HG03354 (cell line): ENCODE measurements around the gene LIMK2.

Experiments
- ATAC-seq: cut with Tn5 transposase; IDR thresholded peaks from one replicate; pipeline ENCODE4 v1.9.1; 2021; ENCODE audit warnings: mild to moderate bottlenecking; ENCODE audit not compliant: unreplicated experiment, poor library complexity, severe bottlenecking

The LIMK2 gene

DNA sequence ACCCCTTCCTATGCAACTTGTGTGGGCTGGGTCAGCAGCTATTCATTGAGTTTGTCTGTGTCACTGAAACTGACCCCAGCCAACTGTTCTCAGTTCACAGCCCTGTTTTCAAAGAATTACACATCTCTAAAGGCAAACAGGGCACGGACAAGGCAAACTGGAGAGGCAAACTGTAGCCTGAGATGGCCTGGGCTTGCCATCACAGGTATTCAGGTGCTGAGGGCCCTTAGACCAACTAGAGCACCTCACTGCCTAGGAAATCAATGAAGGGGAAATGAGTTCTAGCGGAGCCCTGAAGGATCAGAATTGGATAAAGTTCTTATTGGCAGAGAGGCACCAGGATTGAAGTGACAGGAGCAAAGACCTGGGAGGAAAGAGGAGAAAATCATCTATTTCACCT is 56.2 kb downstream of the LIMK2 start:
- no peak for ATAC-seq

DNA sequence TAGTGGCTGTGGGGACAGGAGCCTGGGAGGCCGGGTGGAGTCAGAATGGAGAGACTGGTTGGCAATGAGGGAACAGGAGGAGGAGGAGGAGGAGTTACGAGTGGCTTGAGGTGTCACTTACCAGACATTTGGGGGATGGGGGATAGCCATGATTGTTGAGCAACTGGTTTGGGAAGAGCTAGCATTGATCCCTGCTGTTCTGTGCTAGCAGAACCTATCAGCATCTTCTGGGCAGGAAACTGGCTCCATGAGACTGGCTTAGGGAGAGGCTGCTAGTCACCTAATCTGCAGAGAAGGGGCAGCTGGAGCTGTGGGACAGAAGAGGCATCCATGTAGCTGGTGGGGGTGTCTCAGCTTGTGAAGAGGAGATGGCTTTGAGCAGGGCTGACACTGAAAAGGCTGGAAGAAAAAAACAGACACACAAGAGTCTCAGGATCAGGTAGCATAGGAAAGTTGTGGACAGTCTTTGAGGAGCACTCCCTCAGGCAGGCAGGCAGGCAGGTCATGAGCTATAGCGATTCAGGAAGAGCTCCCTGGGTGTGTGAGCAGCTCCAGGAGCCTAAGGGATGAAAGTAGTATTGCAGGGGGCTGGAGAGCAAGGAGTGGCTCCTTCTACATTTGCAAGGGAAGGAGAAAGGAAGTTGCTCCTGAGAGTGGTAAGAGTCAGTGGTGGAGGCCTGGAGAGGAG is 57.9 kb downstream of the LIMK2 start:
- no peak for ATAC-seq

DNA sequence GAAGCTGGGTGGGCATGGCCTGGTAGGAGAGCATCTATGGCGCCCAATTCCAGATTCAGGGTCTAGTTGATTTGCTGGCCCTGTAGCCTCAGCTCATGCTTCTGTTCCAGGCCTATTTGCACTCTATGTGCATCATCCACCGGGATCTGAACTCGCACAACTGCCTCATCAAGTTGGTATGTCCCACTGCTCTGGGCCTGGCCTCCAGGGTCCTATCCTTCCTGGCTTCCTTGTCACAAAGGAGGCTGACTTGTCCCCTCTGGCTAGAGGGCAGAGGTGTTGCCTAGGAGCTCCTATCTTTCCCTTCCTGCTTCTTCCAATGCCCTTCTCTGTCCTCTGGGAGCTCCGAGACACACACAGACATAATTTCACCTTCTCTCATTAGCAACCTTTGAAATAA is 58.9 kb downstream of the LIMK2 start:
- ATAC-seq, result no peak

DNA sequence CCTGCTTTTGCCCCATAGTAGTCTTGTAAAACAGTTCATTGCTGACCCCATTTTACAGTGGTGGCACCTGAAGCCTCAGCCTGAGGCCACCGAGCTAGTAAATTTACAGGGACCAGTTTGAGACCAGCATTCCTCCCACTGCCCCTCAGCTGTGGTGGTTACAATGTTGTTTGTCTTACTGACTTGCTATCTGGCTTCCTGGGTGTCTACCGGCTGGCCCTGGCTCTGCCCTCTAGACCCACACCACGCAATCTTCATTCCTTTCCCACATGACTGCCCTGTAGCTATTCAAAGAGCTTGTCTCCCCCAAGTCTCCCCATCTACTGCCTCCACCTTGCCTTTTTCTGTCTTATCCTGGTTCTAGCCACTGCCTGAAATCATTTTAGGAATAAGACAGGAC is 59.4 kb downstream of the LIMK2 start:
- ATAC-seq, result no peak

DNA sequence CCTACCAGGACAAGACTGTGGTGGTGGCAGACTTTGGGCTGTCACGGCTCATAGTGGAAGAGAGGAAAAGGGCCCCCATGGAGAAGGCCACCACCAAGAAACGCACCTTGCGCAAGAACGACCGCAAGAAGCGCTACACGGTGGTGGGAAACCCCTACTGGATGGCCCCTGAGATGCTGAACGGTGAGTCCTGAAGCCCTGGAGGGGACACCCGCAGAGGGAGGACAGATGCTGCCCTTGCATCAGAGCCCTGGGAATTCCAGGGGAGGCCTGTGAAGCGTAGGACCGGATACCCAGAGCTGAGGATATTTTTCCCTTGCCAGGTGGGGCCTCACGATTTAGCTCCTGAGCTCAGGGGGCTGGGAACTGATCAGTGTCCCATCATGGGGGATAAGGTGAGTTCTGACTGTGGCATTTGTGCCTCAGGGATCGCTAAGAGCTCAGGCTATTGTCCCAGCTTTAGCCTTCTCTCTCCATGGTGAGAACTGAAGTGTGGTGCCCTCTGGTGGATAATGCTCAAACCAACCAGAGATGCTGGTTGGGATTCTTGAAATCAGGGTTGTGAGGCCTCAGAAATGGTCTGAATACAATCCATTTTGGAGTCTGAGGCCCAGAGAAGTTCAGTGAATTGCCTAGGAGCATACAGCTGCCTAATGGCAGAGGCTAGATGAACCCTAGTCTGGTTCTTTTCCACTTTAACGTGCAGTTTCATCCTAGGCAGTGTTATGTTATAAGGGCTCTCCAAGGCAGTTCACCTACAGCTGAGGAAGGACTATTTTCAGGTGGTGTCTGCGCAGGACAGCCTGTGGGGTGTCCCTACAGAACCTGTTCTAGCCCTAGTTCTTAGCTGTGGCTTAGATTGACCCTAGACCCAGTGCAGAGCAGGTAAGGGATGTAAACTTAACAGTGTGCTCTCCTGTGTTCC is 60.7 kb downstream of the LIMK2 start:
- ATAC-seq, result no peak

DNA sequence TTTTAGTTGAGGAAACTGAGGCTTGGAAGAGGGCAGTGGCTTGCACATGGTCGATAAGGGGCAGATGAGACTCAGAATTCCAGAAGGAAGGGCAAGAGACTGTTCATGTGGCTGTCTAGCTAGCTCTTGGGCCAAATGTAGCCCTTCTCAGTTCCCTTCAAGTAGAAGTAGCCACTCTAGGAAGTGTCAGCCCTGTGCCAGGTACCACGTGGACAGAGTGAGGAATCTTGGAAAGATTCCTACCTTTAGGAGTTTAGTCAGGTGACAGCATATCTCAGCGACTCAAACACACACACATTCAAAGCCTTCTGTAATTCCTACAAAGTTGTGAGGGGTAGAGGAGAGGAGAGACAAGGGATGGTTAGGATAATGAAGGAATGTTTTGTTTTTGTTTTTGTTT is 61.9 kb downstream of the LIMK2 start:
- no peak for ATAC-seq

DNA sequence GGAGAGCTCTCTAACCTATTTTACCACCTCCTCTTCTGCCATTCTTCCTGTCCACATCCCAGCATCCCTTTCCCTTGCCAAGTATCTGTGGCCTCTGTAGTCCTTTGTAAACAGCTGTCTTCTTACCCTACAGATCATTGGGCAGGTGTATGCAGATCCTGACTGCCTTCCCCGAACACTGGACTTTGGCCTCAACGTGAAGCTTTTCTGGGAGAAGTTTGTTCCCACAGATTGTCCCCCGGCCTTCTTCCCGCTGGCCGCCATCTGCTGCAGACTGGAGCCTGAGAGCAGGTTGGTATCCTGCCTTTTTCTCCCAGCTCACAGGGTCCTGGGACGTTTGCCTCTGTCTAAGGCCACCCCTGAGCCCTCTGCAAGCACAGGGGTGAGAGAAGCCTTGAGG is 62.9 kb downstream of the LIMK2 start:
- no peak for ATAC-seq

DNA sequence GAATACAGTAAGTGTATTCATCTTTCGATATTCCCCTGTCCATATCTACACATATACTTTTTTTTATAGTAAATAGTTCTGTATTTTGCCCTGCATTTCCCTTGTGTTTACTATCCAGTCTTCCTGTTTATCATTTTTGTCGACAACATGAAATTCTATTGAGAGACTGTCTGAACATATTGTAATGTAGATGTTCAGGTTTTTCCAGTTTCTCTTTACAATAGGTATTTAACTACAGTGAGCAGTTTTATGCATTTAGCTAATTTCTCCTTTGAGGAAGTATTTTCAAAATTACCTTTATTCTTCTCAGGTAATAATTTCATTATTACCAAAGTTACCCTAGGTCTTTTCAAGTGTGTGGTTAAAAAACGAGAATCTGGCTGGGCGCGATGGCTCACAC is 63.5 kb downstream of the LIMK2 start:
- no peak for ATAC-seq

DNA sequence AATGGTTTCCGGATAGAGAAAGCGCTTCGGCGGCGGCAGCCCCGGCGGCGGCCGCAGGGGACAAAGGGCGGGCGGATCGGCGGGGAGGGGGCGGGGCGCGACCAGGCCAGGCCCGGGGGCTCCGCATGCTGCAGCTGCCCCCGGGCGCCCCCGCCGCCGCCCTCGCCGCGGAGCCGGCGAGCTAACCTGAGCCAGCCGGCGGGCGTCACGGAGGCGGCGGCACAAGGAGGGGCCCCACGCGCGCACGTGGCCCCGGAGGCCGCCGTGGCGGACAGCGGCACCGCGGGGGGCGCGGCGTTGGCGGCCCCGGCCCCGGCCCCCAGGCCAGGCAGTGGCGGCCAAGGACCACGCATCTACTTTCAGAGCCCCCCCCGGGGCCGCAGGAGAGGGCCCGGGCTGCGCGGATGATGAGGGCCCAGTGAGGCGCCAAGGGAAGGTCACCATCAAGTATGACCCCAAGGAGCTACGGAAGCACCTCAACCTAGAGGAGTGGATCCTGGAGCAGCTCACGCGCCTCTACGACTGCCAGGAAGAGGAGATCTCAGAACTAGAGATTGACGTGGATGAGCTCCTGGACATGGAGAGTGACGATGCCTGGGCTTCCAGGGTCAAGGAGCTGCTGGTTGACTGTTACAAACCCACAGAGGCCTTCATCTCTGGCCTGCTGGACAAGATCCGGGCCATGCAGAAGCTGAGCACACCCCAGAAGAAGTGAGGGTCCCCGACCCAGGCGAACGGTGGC is 64.5 kb downstream of the LIMK2 start:
- ATAC-seq, result no peak

DNA sequence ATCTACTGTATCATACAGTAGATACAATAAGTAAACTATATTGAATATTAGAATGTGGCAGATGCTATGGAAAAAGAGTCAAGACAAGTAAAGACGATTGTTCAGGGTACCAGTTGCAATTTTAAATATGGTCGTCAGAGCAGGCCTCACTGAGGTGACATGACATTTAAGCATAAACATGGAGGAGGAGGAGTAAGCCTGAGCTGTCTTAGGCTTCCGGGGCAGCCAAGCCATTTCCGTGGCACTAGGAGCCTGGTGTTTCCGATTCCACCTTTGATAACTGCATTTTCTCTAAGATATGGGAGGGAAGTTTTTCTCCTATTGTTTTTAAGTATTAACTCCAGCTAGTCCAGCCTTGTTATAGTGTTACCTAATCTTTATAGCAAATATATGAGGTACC is 65.6 kb downstream of the LIMK2 start:
- no peak for ATAC-seq

DNA sequence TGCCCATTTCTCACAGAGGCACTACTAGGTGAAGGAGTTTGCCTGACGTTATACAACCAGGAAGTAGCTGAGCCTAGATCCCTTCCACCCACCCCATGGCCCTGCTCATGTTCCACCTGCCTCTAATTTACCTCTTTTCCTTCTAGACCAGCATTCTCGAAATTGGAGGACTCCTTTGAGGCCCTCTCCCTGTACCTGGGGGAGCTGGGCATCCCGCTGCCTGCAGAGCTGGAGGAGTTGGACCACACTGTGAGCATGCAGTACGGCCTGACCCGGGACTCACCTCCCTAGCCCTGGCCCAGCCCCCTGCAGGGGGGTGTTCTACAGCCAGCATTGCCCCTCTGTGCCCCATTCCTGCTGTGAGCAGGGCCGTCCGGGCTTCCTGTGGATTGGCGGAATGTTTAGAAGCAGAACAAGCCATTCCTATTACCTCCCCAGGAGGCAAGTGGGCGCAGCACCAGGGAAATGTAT is 66.1 kb downstream of the LIMK2 start:
- no peak for ATAC-seq

DNA sequence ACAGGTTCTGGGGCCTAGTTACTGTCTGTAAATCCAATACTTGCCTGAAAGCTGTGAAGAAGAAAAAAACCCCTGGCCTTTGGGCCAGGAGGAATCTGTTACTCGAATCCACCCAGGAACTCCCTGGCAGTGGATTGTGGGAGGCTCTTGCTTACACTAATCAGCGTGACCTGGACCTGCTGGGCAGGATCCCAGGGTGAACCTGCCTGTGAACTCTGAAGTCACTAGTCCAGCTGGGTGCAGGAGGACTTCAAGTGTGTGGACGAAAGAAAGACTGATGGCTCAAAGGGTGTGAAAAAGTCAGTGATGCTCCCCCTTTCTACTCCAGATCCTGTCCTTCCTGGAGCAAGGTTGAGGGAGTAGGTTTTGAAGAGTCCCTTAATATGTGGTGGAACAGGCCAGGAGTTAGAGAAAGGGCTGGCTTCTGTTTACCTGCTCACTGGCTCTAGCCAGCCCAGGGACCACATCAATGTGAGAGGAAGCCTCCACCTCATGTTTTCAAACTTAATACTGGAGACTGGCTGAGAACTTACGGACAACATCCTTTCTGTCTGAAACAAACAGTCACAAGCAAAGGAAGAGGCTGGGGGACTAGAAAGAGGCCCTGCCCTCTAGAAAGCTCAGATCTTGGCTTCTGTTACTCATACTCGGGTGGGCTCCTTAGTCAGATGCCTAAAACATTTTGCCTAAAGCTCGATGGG is 66.7 kb downstream of the LIMK2 start:
- no peak for ATAC-seq

DNA sequence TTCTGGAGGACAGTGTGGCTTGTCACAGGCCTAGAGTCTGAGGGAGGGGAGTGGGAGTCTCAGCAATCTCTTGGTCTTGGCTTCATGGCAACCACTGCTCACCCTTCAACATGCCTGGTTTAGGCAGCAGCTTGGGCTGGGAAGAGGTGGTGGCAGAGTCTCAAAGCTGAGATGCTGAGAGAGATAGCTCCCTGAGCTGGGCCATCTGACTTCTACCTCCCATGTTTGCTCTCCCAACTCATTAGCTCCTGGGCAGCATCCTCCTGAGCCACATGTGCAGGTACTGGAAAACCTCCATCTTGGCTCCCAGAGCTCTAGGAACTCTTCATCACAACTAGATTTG is 67.2 kb downstream of the LIMK2 start:
- ATAC-seq, result no peak

DNA sequence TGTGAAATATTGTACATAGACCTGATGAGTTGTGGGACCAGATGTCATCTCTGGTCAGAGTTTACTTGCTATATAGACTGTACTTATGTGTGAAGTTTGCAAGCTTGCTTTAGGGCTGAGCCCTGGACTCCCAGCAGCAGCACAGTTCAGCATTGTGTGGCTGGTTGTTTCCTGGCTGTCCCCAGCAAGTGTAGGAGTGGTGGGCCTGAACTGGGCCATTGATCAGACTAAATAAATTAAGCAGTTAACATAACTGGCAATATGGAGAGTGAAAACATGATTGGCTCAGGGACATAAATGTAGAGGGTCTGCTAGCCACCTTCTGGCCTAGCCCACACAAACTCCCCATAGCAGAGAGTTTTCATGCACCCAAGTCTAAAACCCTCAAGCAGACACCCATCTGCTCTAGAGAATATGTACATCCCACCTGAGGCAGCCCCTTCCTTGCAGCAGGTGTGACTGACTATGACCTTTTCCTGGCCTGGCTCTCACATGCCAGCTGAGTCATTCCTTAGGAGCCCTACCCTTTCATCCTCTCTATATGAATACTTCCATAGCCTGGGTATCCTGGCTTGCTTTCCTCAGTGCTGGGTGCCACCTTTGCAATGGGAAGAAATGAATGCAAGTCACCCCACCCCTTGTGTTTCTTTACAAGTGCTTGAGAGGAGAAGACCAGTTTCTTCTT is 67.9 kb downstream of the LIMK2 start:
- no peak for ATAC-seq

DNA sequence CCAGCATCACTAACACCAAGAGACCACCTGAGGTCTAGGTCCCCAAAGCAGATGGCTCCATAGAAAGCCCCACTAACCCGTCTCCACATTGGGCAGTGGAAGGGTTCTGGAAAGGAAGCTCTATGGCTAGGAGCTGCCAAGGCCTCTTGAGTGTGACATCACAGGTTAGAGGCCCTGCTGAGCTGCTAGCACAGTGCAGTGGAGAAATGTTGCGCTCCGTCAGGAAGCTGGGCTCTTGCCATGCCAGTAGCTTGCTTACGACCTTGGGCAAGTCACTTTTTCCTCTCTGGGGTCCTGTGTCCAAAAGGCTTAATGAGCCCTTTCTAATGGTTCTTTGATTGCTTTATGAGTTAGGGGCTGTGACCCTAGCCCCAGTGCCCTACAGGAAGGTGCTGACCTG is 69.6 kb downstream of the LIMK2 start:
- ATAC-seq, result no peak

DNA sequence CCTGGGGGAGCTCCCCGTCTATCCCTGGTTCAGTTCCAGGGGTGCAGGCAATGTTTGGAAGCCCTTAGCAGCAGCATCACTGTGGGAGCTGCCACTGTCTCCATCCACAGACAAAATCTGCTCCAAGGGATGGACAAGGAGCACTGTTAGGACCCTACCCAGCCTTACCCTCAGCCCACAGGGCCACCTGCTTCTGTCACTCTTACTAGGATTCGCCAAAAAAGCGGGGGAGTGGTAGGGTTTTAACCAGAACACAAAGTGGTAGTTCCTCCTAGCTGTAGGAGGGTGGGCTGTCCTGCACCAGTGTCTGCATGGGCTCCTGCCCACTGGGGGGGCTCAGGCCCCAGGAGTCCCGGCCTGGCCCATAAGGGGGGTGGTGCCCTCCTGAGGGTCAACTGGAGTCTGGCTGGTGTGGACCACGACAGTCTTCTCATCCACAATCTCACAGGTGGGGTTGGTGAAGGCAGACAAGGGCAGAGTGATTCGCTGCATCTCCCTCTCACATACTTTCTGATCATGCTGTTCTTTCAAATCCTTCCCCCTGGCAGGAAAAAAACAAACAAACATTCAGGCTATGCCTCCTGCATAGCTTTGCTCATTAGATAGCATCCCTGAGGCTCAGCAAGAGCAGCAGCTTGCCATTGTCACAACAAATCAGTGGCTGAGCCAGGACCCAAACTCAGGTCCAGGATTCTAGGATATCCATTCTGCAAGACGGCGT is 70.8 kb downstream of the LIMK2 start:
- no peak for ATAC-seq

DNA sequence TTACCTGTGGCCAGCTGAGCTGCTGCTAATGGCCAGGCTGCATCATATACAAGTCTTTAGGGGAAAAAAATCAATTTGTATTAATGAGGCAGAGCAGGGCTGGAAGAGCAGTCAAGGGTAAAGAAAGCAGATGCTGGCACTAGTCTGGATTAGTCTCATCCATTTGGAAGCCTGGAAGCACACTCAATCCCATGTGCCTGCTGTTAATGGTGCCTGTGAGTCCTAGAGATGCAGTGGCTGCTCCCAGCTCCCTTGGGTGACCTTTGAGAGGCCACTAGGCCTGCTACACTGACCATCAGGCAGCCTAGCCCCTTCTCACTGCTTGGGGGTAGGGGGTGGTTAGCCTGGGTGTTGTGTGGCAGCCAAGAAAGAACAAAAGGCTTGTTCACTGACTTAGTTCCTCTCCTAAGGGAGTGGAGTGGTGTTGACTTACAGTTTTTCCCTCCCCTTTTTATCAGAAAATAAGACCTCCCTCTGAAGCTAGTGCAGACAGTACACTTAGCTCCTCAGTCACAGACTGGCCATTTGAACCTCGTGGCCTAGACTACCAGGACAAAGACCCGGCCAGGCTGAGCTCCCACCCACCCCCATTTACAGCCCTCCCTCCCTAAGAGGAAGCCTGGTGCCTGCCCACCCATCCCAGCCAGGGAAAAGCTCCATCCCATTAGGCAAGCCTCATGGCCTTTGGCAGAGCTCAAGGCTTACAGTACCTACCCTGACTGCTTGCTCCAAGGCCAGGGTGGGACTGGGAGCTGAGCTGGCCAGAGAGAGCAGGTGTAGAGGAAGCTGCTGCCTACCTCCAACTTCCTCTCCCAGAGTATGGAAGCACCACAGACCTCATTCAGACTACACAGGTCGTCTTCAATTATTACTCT is 72.4 kb downstream of the LIMK2 start:
- ATAC-seq, result no peak
